GM19099 (cell line): ENCODE results near the gene DTX3.

Source experiments
- POLR2A ChIP-seq: IDR thresholded peaks from 3 replicates; pipeline ENCODE4 v1.6.1; 2011; ENCODE audit warnings: low read depth; ENCODE audit not compliant: insufficient read length; ENCODE audit errors: extremely low read depth

The DTX3 gene

GRCh38 chr12:57604454-57604991, at the start of gene DTX3:
Gene DTX3 (plus strand): TSS chr12:57604824. CDS start chr12:57606518, 1,694 bp downstream.
- TF ChIP-seq POLR2A, result peak; percentile 43

GRCh38 chr12:57554897-57555296, 49.7 kb upstream of the DTX3 start:
- no peak for TF ChIP-seq POLR2A

- no peak for TF ChIP-seq POLR2A
These were observed 45.8 kb upstream of the DTX3 start for GRCh38 chr12:57558864-57559263.

GRCh38 chr12:57560516-57560915, 44.1 kb upstream of the DTX3 start:
- no peak for TF ChIP-seq POLR2A

GRCh38 chr12:57563358-57563757, 41.3 kb upstream of the DTX3 start:
- no peak for TF ChIP-seq POLR2A

GRCh38 chr12:57564178-57564740, 40.4 kb upstream of the DTX3 start:
- TF ChIP-seq POLR2A, result no peak

- no peak for TF ChIP-seq POLR2A
These were observed 35.8 kb upstream of the DTX3 start for GRCh38 chr12:57568838-57569237.

GRCh38 chr12:57569858-57570257, 34.8 kb upstream of the DTX3 start:
- no peak for TF ChIP-seq POLR2A

- TF ChIP-seq POLR2A, result no peak
These were observed 32.5 kb upstream of the DTX3 start for GRCh38 chr12:57571926-57572762.

- no peak for TF ChIP-seq POLR2A
These were observed 29.8 kb upstream of the DTX3 start for GRCh38 chr12:57574795-57575194.

GRCh38 chr12:57575771-57576612, 28.6 kb upstream of the DTX3 start:
- no peak for TF ChIP-seq POLR2A

- TF ChIP-seq POLR2A, result no peak
These were observed 27.9 kb upstream of the DTX3 start for GRCh38 chr12:57576613-57577160.

GRCh38 chr12:57577981-57578758, 26.5 kb upstream of the DTX3 start:
- TF ChIP-seq POLR2A, result no peak

GRCh38 chr12:57579011-57579410, 25.6 kb upstream of the DTX3 start:
- no peak for TF ChIP-seq POLR2A

GRCh38 chr12:57579677-57580465, 24.8 kb upstream of the DTX3 start:
- TF ChIP-seq POLR2A, result no peak
